ENCODE results near the gene PYGM.

Gene PYGM

GRCh38 chr11:64752175-64752970, 7.4 kb downstream of the PYGM start:
- DNase-seq = no peak

GRCh38 chr11:64751580-64751979, 8.2 kb downstream of the PYGM start:
- DNase-seq = no peak

GRCh38 chr11:64751136-64751535, 8.6 kb downstream of the PYGM start:
- no peak for DNase-seq

- no peak for DNase-seq
Observed at GRCh38 chr11:64750361-64751054, 9.3 kb downstream of the PYGM start.

- DNase-seq = no peak
Observed at GRCh38 chr11:64747961-64748665, 11.7 kb downstream of the PYGM start.

GRCh38 chr11:64746486-64746885, 13.3 kb downstream of the PYGM start:
- DNase-seq = no peak

GRCh38 chr11:64745521-64746328, 14.0 kb downstream of the PYGM start:
- DNase-seq = no peak

GRCh38 chr11:64745189-64745520, 14.6 kb downstream of the PYGM start:
- no peak for DNase-seq

GRCh38 chr11:64744544-64745188, 15.1 kb downstream of the PYGM start:
- no peak for DNase-seq

- no peak for DNase-seq
Observed at GRCh38 chr11:64743591-64744543, 15.9 kb downstream of the PYGM start, which contains the start of gene RASGRP2. Gene RASGRP2 (minus strand): TSS chr11:64744142. CDS start chr11:64742866, 1,276 bp downstream.

- no peak for DNase-seq
Observed at GRCh38 chr11:64742889-64743590, 16.7 kb downstream of the PYGM start.

GRCh38 chr11:64742087-64742888, 17.5 kb downstream of the PYGM start:
- DNase-seq = no peak

- no peak for DNase-seq
Observed at GRCh38 chr11:64741375-64742086, 18.2 kb downstream of the PYGM start.

GRCh38 chr11:64739871-64740270, 19.9 kb downstream of the PYGM start:
- DNase-seq = no peak

GRCh38 chr11:64736654-64737053, 23.1 kb downstream of the PYGM start:
- no peak for DNase-seq

- DNase-seq = no peak
Observed at GRCh38 chr11:64735725-64736259, 24.0 kb downstream of the PYGM start.

GRCh38 chr11:64734811-64735724, 24.7 kb downstream of the PYGM start:
- DNase-seq = no peak

- DNase-seq = no peak
Observed at GRCh38 chr11:64731601-64732000, 28.2 kb downstream of the PYGM start.
